ENCODE results near the gene SLC35F4.

SLC35F4 gene

GRCh38 chr14:57816568-57817284 lies 49.2 kb downstream of the SLC35F4 start:
- H3K4me1 ChIP-seq (ENCODE audit: control insufficient read depth in 1 of 2, insufficient read depth in 1 of 2, low read depth in 1 of 2, low read length in 1 of 2): no peaks in the 10 kb centered on the region
- no peak overlapping the region for H3K4me3 ChIP-seq (ENCODE audit: low read depth in 1 of 2, low read length in 1 of 2)
- TF ChIP-seq CTCF (IDR thresholded peaks at IDR 0.05): no peak
- H3K9me3 ChIP-seq: no peaks in the 10 kb centered on the region
- H3K36me3 ChIP-seq: no peaks in the 10 kb centered on the region
- no peaks in the 10 kb centered on the region for H3K27me3 ChIP-seq
- H3K27ac ChIP-seq: no peak overlapping the region

GRCh38 chr14:57814726-57815125 lies 51.2 kb downstream of the SLC35F4 start:
- Histone ChIP-seq H3K27me3 (no peaks in the 10 kb centered on the region), H3K4me3 (ENCODE audit: low read depth in 1 of 2, low read length in 1 of 2) (no peak overlapping the region), H3K36me3 (no peaks in the 10 kb centered on the region), H3K9me3 (no peaks in the 10 kb centered on the region), H3K4me1 (ENCODE audit: control insufficient read depth in 1 of 2, insufficient read depth in 1 of 2, low read depth in 1 of 2, low read length in 1 of 2) (no peaks in the 10 kb centered on the region), H3K27ac (no peak overlapping the region)
- TF ChIP-seq CTCF (IDR thresholded peaks at IDR 0.05): no peak

GRCh38 chr14:57812741-57813140 lies 53.2 kb downstream of the SLC35F4 start:
- TF ChIP-seq CTCF (IDR thresholded peaks at IDR 0.05): no peak
- Histone ChIP-seq H3K27ac (no peak overlapping the region), H3K9me3 (no peaks in the 10 kb centered on the region), H3K27me3 (no peaks in the 10 kb centered on the region), H3K4me1 (ENCODE audit: control insufficient read depth in 1 of 2, insufficient read depth in 1 of 2, low read depth in 1 of 2, low read length in 1 of 2) (no peaks in the 10 kb centered on the region), H3K4me3 (ENCODE audit: low read depth in 1 of 2, low read length in 1 of 2) (no peak overlapping the region), H3K36me3 (no peaks in the 10 kb centered on the region)

- Histone ChIP-seq H3K27ac (no peak overlapping the region), H3K36me3 (no peaks in the 10 kb centered on the region), H3K4me1 (ENCODE audit: control insufficient read depth in 1 of 2, insufficient read depth in 1 of 2, low read depth in 1 of 2, low read length in 1 of 2) (no peaks in the 10 kb centered on the region), H3K9me3 (no peaks in the 10 kb centered on the region), H3K27me3 (no peaks in the 10 kb centered on the region), H3K4me3 (ENCODE audit: low read depth in 1 of 2, low read length in 1 of 2) (no peak overlapping the region)
- no peak for TF ChIP-seq CTCF (IDR thresholded peaks at IDR 0.05)
Observed at GRCh38 chr14:57811998-57812546, 53.8 kb downstream of the SLC35F4 start.

GRCh38 chr14:57809808-57810207 lies 56.1 kb downstream of the SLC35F4 start:
- no peaks in the 10 kb centered on the region for H3K27me3 ChIP-seq
- H3K9me3 ChIP-seq: no peaks in the 10 kb centered on the region
- H3K4me1 ChIP-seq (ENCODE audit: control insufficient read depth in 1 of 2, insufficient read depth in 1 of 2, low read depth in 1 of 2, low read length in 1 of 2): no peaks in the 10 kb centered on the region
- no peak overlapping the region for H3K4me3 ChIP-seq (ENCODE audit: low read depth in 1 of 2, low read length in 1 of 2)
- H3K27ac ChIP-seq: no peak overlapping the region
- no peak for TF ChIP-seq CTCF (IDR thresholded peaks at IDR 0.05)
- no peaks in the 10 kb centered on the region for H3K36me3 ChIP-seq

Measured in neutrophil (primary cell).